Mucosa of descending colon (tissue), 3 donors: ENCODE measurements around the gene RPS6KB2. TPM values are rescaled to one million over a fixed set of nuclear protein-coding genes. Genes with fewer than 3 reads are reported as not detected.

Source experiments
- ATAC-seq: fragments of 200-7000 bp; cut with Tn5 transposase; one replicate; pipeline ENCODE4 v1.9.1; 2020; ENCODE audit warnings: mild to moderate bottlenecking, moderate library complexity
- DNase-seq, 3 donors: peaks; one replicate each; pipeline ENCODE4 v3.0.0-alpha.2; 2020
- H3K36me3 ChIP-seq: fragments of 200-600 bp; one replicate; pipeline ENCODE4 v1.8.0; 2021; ENCODE audit warnings: low read depth, mild to moderate bottlenecking
- H3K4me1 ChIP-seq: fragments of 200-600 bp; one replicate; pipeline ENCODE4 v1.8.0; 2021; ENCODE audit warnings: low read depth, mild to moderate bottlenecking
- H3K4me3 ChIP-seq: fragments of 200-600 bp; one replicate; pipeline ENCODE4 v1.8.0; 2021; ENCODE audit warnings: mild to moderate bottlenecking
- H3K9me3 ChIP-seq: fragments of 200-600 bp; one replicate; pipeline ENCODE4 v1.8.0; 2021; ENCODE audit warnings: mild to moderate bottlenecking
- intact Hi-C, 2 donors: fragments of 100-400 bp; cut with DNase I in 1 of 2; cut with micrococcal nuclease in 1 of 2; formaldehyde crosslinking; loops; one replicate each; pipeline versions ENCODE4 v1.11.0 to v1.11.1; 2022; cut with DNase I, micrococcal nuclease
- total RNA-seq, 3 donors: library from RNA; stranded (reverse); fragmentation: NEBNext Ultra II Directional in 2 of 3; extraction: Animal tissue kit (Norgen Biotek cat#: 25700) in 2 of 3; gene quantifications; one replicate each; pipeline versions ENCODE4 v1.2.1 to v1.2.4, GENCODE V29; 2021 to 2023
- TF ChIP-seq, protein P1 (sequence below): fragments of 200-600 bp; IDR thresholded peaks from one replicate; pipeline ENCODE4 v1.8.0; 2022; ENCODE audit warnings: antibody characterized with exemption, mild to moderate bottlenecking
- donor health status: DM: no; HTN: no; CAD: no; lungs with moderate emphysema.
- donor health status: DM: no; HTN: no; CAD: no.
- donor health status: DM: no; HTN: yes; CAD: no.

Gene RPS6KB2
- total RNA-seq, 3 donors from 2014 or later: 43.1 to 51.6 (median 45.4) TPM

DNA sequence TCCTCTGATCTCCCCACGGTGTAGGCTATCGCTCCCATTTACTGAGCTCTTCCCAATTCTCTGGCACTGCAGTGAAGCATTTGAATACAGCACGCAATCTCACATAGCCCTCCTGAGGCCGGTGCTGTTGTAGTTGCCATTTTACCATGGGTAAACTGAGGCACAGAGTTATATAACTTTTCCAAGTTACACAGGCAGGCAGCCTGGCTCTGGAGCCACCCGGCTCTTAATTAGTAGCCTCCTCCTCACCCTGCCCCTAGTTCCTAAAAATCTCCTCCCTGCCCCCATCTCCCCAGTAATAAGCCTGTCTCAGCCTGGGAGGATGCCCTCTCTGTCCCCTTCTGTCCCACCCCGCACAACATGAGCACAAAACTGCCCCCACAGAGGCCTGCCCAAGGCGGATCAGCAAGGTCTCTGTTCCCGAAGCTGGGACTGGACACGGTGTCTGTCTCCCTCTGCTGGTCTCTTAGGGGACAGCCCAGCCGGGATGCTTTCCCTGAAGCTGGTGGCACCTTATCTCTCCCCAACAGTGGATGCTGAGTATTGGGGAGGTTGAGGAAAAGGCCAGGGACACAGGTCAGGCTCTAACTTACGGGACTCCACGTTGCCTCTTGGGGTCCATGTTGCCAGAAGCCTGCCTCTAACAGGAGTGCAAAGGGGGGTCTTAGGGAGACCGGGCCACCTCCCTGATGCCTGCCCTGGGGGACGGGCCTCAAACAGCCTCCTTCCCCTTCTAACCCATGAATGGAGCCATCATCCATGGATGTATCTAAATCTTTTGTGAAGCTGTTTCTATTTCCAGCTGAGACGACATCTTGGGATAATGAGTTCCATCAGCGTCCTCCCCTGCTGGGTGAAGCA lies 45.8 kb upstream of the RPS6KB2 start:
- TF ChIP-seq, protein P1, sequence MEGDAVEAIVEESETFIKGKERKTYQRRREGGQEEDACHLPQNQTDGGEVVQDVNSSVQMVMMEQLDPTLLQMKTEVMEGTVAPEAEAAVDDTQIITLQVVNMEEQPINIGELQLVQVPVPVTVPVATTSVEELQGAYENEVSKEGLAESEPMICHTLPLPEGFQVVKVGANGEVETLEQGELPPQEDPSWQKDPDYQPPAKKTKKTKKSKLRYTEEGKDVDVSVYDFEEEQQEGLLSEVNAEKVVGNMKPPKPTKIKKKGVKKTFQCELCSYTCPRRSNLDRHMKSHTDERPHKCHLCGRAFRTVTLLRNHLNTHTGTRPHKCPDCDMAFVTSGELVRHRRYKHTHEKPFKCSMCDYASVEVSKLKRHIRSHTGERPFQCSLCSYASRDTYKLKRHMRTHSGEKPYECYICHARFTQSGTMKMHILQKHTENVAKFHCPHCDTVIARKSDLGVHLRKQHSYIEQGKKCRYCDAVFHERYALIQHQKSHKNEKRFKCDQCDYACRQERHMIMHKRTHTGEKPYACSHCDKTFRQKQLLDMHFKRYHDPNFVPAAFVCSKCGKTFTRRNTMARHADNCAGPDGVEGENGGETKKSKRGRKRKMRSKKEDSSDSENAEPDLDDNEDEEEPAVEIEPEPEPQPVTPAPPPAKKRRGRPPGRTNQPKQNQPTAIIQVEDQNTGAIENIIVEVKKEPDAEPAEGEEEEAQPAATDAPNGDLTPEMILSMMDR: peak; percentile 92
- H3K9me3 ChIP-seq: no peaks in the 10 kb centered on the region
- ATAC-seq: peak; percentile 91
- H3K4me3 ChIP-seq: no peak overlapping the region
- H3K4me1 ChIP-seq: peaks cover 9% of the 10 kb centered on the region
- DNase-seq: peak in 2 of 3 donors; percentile 90 to 92
- H3K36me3 ChIP-seq: no peaks in the 10 kb centered on the region
- intact Hi-C loops: no loop called here

DNA sequence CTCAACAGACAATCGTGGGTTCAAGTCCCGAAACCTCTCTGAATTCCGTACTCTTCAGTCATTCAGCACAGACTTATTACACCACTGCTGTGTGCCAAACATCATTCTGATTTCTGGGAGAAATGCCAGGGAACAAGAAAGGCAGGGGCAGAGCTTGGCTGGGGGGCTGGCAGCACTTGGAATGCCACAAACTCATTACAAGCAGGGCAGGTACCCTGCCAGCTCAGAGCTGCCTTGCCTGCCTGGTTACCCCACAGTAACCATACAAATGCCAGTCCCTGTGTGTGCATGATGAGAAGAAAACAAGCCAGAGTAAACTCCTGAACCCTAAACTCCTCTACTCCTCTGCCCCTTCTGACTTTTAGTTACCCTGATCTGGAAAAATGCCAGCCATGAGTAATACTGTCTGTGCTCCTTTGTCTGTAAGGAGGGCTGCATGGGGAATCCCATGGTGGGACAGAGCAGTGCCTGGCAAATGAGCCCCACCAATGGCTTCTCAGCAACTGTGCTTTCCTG lies 43.4 kb upstream of the RPS6KB2 start:
- peak in 1 of 3 donors; percentile 20 for DNase-seq
- TF ChIP-seq, protein P1: no peak
- no peaks in the 10 kb centered on the region for H3K36me3 ChIP-seq
- no peak for ATAC-seq
- peaks cover 9% of the 10 kb centered on the region for H3K4me1 ChIP-seq
- no peaks in the 10 kb centered on the region for H3K9me3 ChIP-seq
- intact Hi-C loops: no loop called here
- H3K4me3 ChIP-seq: no peak overlapping the region

DNA sequence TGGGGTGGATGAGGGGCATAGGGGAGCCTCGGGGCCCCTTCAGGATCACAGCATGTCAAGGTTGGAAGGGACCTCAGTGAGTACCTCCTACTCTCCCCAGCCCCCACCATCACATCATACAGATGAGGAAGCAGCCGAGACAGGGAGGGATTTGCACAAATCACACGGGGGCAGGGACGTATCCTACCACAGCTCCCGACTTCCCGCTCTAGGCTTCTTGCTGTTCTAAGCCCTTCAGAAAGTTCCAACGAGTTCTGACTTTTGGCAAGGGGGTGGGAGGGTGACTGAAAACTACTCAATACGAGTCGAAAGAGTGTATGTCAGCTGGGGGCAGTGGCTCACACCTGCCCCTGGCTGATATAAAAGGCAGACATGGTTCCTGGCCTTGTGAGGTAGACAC lies 41.2 kb upstream of the RPS6KB2 start:
- peaks cover 17% of the 10 kb centered on the region for H3K4me1 ChIP-seq
- H3K36me3 ChIP-seq: no peaks in the 10 kb centered on the region
- intact Hi-C loops: no loop called here
- TF ChIP-seq, protein P1: no peak
- no peaks in the 10 kb centered on the region for H3K9me3 ChIP-seq
- ATAC-seq (no peak), DNase-seq (no peak)
- H3K4me3 ChIP-seq: no peak overlapping the region

DNA sequence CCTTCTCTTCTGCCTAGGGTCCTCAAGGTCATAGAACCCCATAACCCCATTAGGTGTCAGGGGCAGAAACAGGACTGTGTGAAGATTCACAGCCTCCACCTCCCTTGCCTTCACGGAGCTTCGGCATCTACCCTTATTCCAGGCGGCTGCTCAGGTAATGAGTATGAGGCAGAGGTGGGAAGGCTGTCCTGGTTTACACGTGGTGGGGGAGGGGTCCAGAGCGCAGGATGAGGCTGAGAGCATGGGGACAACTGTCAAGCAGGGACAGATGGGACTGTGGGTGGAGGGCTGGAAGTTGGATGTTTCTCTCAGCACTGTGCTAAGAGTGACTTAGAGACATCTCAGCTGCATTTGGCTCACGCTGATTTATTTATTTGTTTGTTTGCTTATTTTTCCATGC lies 40.8 kb upstream of the RPS6KB2 start:
- ATAC-seq: no peak
- TF ChIP-seq, protein P1: no peak
- intact Hi-C loops: no loop called here

DNA sequence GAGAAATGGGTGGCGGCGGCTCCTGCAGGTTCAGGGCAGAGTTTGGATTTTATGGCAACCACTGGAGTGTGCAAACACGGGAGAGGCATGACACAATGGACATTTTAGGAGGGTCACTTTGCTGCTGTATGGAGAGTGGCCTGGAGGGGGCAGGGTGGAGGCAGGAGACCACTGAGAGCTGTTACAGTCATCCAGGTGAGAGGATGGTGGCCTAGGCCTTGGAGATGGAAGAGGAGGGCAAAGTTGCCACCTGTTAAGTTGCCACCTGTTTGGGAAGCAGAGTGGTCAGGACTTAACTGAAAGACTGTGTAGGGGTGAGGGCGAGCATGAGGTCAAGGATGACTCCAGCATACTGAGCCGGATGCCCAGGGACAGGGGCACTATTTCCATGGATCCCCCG lies 38.8 kb upstream of the RPS6KB2 start:
- ATAC-seq (peak; percentile 48), DNase-seq (peak in 2 of 3 donors; percentile 75 to 82)
- TF ChIP-seq, protein P1: peak; percentile 26
- no peaks in the 10 kb centered on the region for H3K36me3 ChIP-seq
- H3K9me3 ChIP-seq: no peaks in the 10 kb centered on the region
- intact Hi-C loops: no loop called here
- H3K4me1 ChIP-seq: peaks cover 24% of the 10 kb centered on the region
- H3K4me3 ChIP-seq: no peak overlapping the region

More for the DNA sequence above, 40.8 kb upstream of the RPS6KB2 start:
- Histone ChIP-seq H3K9me3 (no peaks in the 10 kb centered on the region), H3K4me1 (peaks cover 16% of the 10 kb centered on the region), H3K4me3 (no peak overlapping the region), H3K36me3 (no peaks in the 10 kb centered on the region)
- DNase-seq: no peak
